HEK293 (cell line): ENCODE results near the gene RBBP8NL.

ENCODE experiments used
- KLF1 ChIP-seq: fragments of 450-650 bp; formaldehyde crosslinking; IDR thresholded peaks from 2 replicates; pipeline ENCODE4 v1.5.1; 2016; ENCODE audit warnings: missing biosample characterization, missing genetic modification characterization
- TRIM28 ChIP-seq: IDR thresholded peaks from 2 replicates; pipeline ENCODE4 v1.6.1; 2011; ENCODE audit warnings: low read length, control low read depth, borderline replicate concordance
- ZBTB8A ChIP-seq: fragments of 450-650 bp; formaldehyde crosslinking; IDR thresholded peaks from 2 replicates; pipeline ENCODE4 v1.5.1; 2016; ENCODE audit warnings: missing biosample characterization, missing genetic modification characterization
- ZNF558 ChIP-seq: fragments of 450-650 bp; formaldehyde crosslinking; IDR thresholded peaks from 2 replicates; pipeline ENCODE4 v1.5.1; 2016; ENCODE audit warnings: missing biosample characterization, missing genetic modification characterization
- ZNF596 ChIP-seq: fragments of 450-650 bp; IDR thresholded peaks from 2 replicates; pipeline ENCODE4 v1.5.0; 2018; ENCODE audit warnings: missing biosample characterization, mild to moderate bottlenecking, missing genetic modification characterization, moderate library complexity
- ZNF610 ChIP-seq: fragments of 450-650 bp; formaldehyde crosslinking; IDR thresholded peaks from 2 replicates; pipeline ENCODE4 v1.5.1; 2016; ENCODE audit warnings: missing biosample characterization, missing genetic modification characterization, borderline replicate concordance
- ZNF624 ChIP-seq: fragments of 450-650 bp; formaldehyde crosslinking; IDR thresholded peaks from 2 replicates; pipeline ENCODE4 v1.5.1; 2017; ENCODE audit warnings: missing biosample characterization, missing genetic modification characterization
- ZNF785 ChIP-seq: fragments of 450-650 bp; formaldehyde crosslinking; IDR thresholded peaks from 2 replicates; pipeline ENCODE4 v1.5.1; 2016; ENCODE audit warnings: missing biosample characterization, missing genetic modification characterization
- TF ChIP-seq, protein P1 (sequence below): fragments of 450-650 bp; formaldehyde crosslinking; optimal IDR thresholded peaks from 2 replicates; pipeline ENCODE3; 2016; ENCODE audit warnings: missing biosample characterization, mild to moderate bottlenecking, missing genetic modification characterization
- TF ChIP-seq, protein P2 (sequence below): fragments of 450-650 bp; formaldehyde crosslinking; IDR thresholded peaks from 2 replicates; pipeline ENCODE4 v1.5.1; 2016; ENCODE audit warnings: missing biosample characterization, missing genetic modification characterization

DNA sequence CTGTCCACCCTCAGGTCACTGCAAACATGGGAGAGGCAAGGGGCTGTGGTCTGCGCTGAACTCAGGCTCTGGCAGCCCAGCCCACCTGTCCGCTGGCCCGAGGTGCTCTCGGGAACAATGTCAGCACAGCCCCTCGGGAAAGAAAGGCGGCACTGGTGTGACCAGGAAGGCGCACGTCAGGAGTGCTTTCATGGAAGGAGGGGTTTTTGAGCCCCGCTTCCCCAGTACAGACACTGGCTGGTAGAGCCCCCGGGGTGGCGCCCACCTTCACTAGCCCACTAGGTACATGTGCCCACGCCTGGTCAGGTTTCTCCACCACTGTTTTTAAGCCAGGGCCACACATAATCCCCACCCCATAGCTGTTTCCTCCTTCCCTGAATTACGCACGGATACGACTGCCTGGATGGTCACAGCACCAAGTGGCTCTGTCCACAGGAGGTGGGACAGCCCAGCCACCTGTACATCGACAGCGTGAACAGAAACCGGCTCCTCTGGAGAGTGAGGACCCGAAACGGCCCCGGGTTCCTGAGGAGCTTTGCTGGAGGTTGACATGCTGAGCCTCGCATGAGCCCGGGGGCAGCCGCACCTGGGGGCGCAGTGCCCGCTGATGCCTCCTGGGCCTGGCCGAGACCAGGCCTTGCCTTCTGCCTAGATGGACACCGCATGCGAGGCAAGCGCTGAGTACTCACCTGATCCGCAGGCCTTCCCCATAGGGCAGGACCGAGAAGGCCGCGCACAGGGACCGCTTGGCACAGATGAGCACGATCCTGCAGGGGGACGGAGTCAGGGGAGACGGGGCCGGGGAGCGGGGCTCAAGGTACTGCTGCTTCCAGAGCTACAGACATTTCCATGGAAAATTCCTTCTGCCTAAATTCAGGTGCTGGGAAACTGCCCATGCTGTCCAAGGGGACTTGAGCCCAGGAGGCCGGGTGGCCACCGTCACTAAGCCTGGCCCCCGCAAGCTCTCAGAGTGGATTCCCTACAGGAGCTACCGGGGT, 32.8 kb downstream of the RBBP8NL start:
- TF ChIP-seq, protein P1, sequence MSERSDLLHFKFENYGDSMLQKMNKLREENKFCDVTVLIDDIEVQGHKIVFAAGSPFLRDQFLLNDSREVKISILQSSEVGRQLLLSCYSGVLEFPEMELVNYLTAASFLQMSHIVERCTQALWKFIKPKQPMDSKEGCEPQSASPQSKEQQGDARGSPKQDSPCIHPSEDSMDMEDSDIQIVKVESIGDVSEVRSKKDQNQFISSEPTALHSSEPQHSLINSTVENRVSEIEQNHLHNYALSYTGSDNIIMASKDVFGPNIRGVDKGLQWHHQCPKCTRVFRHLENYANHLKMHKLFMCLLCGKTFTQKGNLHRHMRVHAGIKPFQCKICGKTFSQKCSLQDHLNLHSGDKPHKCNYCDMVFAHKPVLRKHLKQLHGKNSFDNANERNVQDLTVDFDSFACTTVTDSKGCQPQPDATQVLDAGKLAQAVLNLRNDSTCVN (tag by site-specific recombination), result no peak
- TF ChIP-seq KLF1 (no peak), ZNF785 (tag by site-specific recombination) (no peak), ZBTB8A (tag by site-specific recombination) (no peak), ZNF596 (tag by site-specific recombination) (no peak), ZNF558 (tag by site-specific recombination) (no peak), ZNF624 (tag by site-specific recombination) (no peak), TRIM28 (no peak), ZNF610 (tag by site-specific recombination) (no peak)
- TF ChIP-seq, protein P2, sequence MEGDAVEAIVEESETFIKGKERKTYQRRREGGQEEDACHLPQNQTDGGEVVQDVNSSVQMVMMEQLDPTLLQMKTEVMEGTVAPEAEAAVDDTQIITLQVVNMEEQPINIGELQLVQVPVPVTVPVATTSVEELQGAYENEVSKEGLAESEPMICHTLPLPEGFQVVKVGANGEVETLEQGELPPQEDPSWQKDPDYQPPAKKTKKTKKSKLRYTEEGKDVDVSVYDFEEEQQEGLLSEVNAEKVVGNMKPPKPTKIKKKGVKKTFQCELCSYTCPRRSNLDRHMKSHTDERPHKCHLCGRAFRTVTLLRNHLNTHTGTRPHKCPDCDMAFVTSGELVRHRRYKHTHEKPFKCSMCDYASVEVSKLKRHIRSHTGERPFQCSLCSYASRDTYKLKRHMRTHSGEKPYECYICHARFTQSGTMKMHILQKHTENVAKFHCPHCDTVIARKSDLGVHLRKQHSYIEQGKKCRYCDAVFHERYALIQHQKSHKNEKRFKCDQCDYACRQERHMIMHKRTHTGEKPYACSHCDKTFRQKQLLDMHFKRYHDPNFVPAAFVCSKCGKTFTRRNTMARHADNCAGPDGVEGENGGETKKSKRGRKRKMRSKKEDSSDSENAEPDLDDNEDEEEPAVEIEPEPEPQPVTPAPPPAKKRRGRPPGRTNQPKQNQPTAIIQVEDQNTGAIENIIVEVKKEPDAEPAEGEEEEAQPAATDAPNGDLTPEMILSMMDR (tag by site-specific recombination), result no peak
